Stimulated activated CD4-positive, alpha-beta T cell treated with anti-CD3 and anti-CD28 coated beads, Interleukin-2, amount 100 ng/mL, for 48 hours (primary cell): ENCODE data around the gene TBCK.

Experiments used
- DNase-seq, 2 donors: peaks; one replicate each; pipeline ENCODE4 v3.0.0-alpha.2; 2020

Gene TBCK

GRCh38 chr4:106105697-106106096 lies 210.3 kb downstream of the TBCK start:
- no peak for DNase-seq

- DNase-seq = no peak
These were observed 211.7 kb downstream of the TBCK start for GRCh38 chr4:106104276-106104675.

- no peak for DNase-seq
These were observed 219.6 kb downstream of the TBCK start for GRCh38 chr4:106096454-106096853.

- no peak for DNase-seq
These were observed 220.6 kb downstream of the TBCK start for GRCh38 chr4:106095408-106095807.

GRCh38 chr4:106092361-106093040 lies 223.5 kb downstream of the TBCK start:
- DNase-seq = no peak

GRCh38 chr4:106090826-106091225 lies 225.2 kb downstream of the TBCK start:
- DNase-seq = no peak

GRCh38 chr4:106083065-106083464 lies 232.9 kb downstream of the TBCK start:
- no peak for DNase-seq

GRCh38 chr4:106080376-106080775 lies 235.6 kb downstream of the TBCK start:
- DNase-seq = no peak

- DNase-seq = no peak
These were observed 236.4 kb downstream of the TBCK start for GRCh38 chr4:106079616-106080015.

- no peak for DNase-seq
These were observed 251.0 kb downstream of the TBCK start for GRCh38 chr4:106065018-106065417.

- DNase-seq = no peak
These were observed 253.0 kb downstream of the TBCK start for GRCh38 chr4:106063009-106063408.

- no peak for DNase-seq
These were observed 253.5 kb downstream of the TBCK start for GRCh38 chr4:106062452-106062875.

- no peak for DNase-seq
These were observed 257.1 kb downstream of the TBCK start for GRCh38 chr4:106058921-106059320.

- no peak for DNase-seq
These were observed 259.1 kb downstream of the TBCK start for GRCh38 chr4:106056914-106057313.

GRCh38 chr4:106051514-106051913 lies 264.5 kb downstream of the TBCK start:
- DNase-seq = no peak

- DNase-seq = no peak
These were observed 266.5 kb downstream of the TBCK start for GRCh38 chr4:106049490-106049889.

GRCh38 chr4:106048250-106048971 lies 267.6 kb downstream of the TBCK start:
- no peak for DNase-seq

- DNase-seq = no peak
These were observed 269.9 kb downstream of the TBCK start for GRCh38 chr4:106046083-106046482.

GRCh38 chr4:106041294-106042002 lies 274.6 kb downstream of the TBCK start:
- no peak for DNase-seq

GRCh38 chr4:106039796-106040195 lies 276.2 kb downstream of the TBCK start:
- no peak for DNase-seq

GRCh38 chr4:106038908-106039307 lies 277.1 kb downstream of the TBCK start:
- no peak for DNase-seq

- no peak for DNase-seq
These were observed 278.0 kb downstream of the TBCK start for GRCh38 chr4:106038012-106038411.

- no peak for DNase-seq
These were observed 279.2 kb downstream of the TBCK start for GRCh38 chr4:106036848-106037247.

- DNase-seq = no peak
These were observed 279.7 kb downstream of the TBCK start for GRCh38 chr4:106036334-106036733.
